Stomach smooth muscle (tissue), 2 donors: Measurements from ENCODE around the gene GRIN1.

ENCODE experiments used
- H3K27ac ChIP-seq: one replicate; pipeline ENCODE4 v1.7.0; 2013; ENCODE audit warnings: mild to moderate bottlenecking, low read length, inconsistent platforms
- H3K27me3 ChIP-seq, 2 donors: one replicate each; pipeline ENCODE4 v1.7.0; 2013; ENCODE audit warnings: low read length in 2 of 2; ENCODE audit not compliant: insufficient read depth in 2 of 2, control insufficient read depth in 1 of 2
- H3K36me3 ChIP-seq, 2 donors: one replicate each; pipeline ENCODE4 v1.7.0; 2013; ENCODE audit warnings: low read length in 2 of 2; ENCODE audit not compliant: control insufficient read depth in 2 of 2, insufficient read depth in 2 of 2
- H3K4me1 ChIP-seq: one replicate; pipeline ENCODE4 v1.7.0; 2013; ENCODE audit warnings: low read length; ENCODE audit not compliant: control insufficient read depth, insufficient read depth
- H3K4me3 ChIP-seq, 2 donors: one replicate each; pipeline ENCODE4 v1.7.0; 2013; ENCODE audit warnings: low read length in 2 of 2
- H3K9ac ChIP-seq, 2 donors: one replicate each; pipeline ENCODE4 v1.7.0; 2013; ENCODE audit warnings: low read length in 2 of 2, mild to moderate bottlenecking in 1 of 2
- H3K9me3 ChIP-seq, 2 donors: one replicate each; pipeline ENCODE4 v1.7.0; 2013; ENCODE audit warnings: low read length in 2 of 2; ENCODE audit not compliant: control insufficient read depth in 2 of 2
- donor health status: healthy.
- donor health status: Pancreatic carcinoma.

Gene GRIN1

DNA sequence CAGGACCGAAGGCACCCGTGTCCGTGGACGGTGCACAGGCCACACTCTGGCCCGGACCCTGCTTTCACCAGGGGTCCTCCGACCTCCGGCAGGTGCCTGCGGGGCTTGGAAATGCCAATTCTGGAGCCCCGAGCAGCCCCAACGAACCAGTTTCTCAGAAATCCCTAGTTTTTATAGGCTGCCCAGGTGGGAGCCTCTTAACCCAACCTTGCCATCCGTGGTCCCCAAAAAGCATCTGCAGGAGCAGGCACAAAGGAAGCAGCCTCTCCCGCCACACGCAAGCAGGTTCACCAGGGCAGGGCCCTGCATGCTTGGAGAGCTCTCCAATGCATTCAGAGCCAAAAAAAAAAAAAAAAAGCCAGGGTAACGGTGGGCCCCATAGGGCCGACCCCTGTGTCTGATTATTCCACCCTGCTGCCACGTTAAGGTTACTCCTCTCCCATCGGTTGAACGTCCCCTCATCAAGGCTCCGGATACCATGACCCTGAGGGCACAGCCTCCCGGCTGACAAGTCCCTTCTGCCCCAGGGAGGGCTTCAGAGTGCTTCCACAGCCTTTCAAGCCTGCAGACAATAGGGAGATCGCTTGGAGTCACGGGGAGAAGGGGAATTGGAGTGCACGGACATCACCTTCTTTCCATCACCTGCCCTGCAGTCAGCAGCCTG is 62.4 kb downstream of the GRIN1 start:
- Histone ChIP-seq H3K9me3 (no peaks in the 10 kb centered on the region), H3K4me1 (peaks cover 60% of the 10 kb centered on the region), H3K4me3 (peak overlapping the region; percentile 59 to 80), H3K9ac (peak overlapping the region; percentile 50 to 62), H3K36me3 (no peaks in the 10 kb centered on the region), H3K27me3 (no peaks in the 10 kb centered on the region), H3K27ac (peak overlapping the region; percentile 53)

DNA sequence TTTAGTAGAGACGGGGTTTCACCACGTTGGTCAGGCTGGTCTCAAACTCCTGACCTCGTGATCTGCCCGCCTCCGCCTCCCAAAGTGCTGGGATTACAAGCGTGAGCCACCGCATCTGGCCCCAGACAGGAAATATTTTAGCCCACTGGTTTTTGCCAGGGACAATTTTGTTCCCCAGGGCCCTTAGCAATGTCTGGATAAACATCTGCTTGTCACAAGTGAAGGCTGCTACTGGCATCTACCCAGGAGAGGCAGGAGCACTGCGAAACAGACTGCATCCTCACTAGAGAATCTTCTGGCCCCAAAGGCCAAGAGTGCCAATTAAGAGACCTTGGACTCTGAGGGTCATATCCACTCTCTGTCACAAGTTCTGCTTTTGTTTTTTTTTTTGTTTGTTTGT is 64.0 kb downstream of the GRIN1 start:
- Histone ChIP-seq H3K4me3 (no peak overlapping the region), H3K27me3 (no peaks in the 10 kb centered on the region), H3K36me3 (no peaks in the 10 kb centered on the region), H3K9ac (no peak overlapping the region), H3K27ac (no peak overlapping the region), H3K4me1 (peaks cover 58% of the 10 kb centered on the region), H3K9me3 (no peaks in the 10 kb centered on the region)

DNA sequence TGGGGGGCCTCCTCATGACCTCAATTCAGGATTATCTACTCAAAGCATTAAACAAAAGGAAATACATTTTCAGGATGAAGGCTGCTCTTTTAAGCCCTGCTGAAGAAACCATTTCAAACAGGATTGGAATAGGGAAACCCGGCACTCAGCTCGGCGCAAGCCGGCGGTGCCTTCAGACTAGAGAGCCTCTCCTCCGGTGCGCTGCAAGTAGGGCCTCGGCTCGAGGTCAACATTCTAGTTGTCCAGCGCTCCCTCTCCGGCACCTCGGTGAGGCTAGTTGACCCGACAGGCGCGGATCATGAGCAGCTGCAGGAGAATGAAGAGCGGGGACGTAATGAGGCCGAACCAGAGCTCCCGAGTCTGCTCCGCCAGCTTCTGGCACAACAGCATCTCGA is 65.8 kb downstream of the GRIN1 start:
- Histone ChIP-seq H3K27ac (peak overlapping the region; percentile 70), H3K9ac (peak overlapping the region; percentile 80 to 94), H3K9me3 (no peaks in the 10 kb centered on the region), H3K36me3 (no peaks in the 10 kb centered on the region), H3K4me3 (peak overlapping the region; percentile 95 to 99), H3K27me3 (no peaks in the 10 kb centered on the region), H3K4me1 (peaks cover 42% of the 10 kb centered on the region)

DNA sequence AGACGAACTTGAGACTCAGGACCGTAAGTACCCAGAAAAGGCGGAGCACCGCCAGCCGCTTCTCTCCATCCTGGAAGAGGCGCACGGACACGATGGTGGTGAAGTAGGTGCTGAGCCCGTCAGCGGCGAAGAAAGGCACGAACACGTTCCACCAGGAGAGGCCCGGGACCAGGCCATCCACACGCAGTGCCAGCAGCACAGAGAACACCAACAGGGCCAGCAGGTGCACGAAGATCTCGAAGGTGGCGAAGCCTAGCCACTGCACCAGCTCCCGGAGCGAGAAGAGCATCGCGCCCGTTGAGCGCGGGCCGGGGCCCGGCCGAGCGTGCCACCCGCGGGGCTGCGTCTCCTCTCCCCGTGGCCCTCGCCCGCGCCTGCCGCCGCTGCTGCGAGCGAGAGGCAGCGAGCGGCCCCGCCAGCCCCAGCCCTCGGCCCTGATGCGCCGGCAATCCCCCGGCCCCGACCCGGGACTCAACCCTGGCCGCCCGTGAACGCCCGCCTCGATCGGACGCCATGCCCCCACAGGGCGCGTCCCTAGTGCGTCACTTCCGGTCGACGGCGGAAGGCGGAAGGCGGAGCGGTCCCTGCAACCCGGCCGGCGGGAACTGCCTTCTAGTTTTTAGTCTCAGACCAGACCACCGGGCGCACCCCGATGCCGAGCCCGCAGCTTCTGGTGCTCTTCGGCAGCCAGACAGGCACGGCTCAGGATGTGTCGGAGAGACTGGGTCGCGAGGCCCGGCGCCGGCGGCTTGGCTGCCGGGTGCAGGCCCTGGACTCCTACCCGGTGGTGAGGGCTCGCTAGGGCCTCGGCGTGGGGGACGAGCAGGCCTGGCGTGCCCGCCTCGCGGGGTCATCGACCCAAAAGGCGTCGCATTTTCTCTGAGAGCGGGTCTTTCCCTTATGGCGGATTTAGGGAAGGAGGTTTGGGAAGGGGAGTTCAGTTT is 66.4 kb downstream of the GRIN1 start, which contains the start of the genes NDOR1 and TMEM203:
Gene NDOR1, plus strand, starts transcription at position 575 of the 944 bp plus-strand sequence. Its CDS starts 78 bp downstream, at position 653.
Gene TMEM203, minus strand, starts transcription at position 523 of the 944 bp plus-strand sequence. Its CDS starts 234 bp downstream, at position 289.
- Histone ChIP-seq H3K36me3 (no peaks in the 10 kb centered on the region), H3K4me1 (peaks cover 41% of the 10 kb centered on the region)

DNA sequence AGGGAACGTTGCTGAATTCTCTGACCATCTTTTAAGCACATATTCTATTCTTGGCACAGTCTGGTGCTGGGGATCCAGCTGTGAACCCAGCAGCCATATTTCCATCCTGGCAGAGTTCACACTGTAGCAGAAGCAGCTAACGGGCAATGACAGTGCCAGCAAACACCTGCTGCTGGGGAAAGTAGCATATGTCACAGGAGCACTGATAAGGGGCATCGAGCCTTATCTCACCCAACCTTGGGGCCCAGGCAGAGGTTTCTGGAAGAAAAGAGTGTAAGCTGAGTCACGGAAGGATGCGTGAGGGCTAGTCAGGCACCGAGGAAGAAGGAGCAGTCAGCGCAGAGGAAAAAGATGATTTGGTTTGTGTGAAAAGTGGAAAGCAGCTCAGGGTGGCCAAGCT is 67.6 kb downstream of the GRIN1 start:
- H3K27ac ChIP-seq, result no peak overlapping the region
- peak overlapping the region in 1 of 2 donors; percentile 2 for H3K9ac ChIP-seq
- H3K27me3 ChIP-seq, result no peaks in the 10 kb centered on the region
- no peaks in the 10 kb centered on the region for H3K36me3 ChIP-seq
- no peaks in the 10 kb centered on the region for H3K9me3 ChIP-seq
- peaks cover 33% of the 10 kb centered on the region for H3K4me1 ChIP-seq
- peak overlapping the region in 1 of 2 donors; percentile 99 for H3K4me3 ChIP-seq

More for the DNA sequence above, 66.4 kb downstream of the GRIN1 start, which contains the start of the genes NDOR1 and TMEM203:
- H3K27me3 ChIP-seq, result no peaks in the 10 kb centered on the region
- H3K27ac ChIP-seq, result peak within 1 kb of the TSS; percentile 70
- no peaks in the 10 kb centered on the region for H3K9me3 ChIP-seq
- H3K9ac ChIP-seq, result peak within 1 kb of the TSS; percentile 80 to 94
- H3K4me3 ChIP-seq, result peak within 1 kb of the TSS; percentile 95 to 99

DNA sequence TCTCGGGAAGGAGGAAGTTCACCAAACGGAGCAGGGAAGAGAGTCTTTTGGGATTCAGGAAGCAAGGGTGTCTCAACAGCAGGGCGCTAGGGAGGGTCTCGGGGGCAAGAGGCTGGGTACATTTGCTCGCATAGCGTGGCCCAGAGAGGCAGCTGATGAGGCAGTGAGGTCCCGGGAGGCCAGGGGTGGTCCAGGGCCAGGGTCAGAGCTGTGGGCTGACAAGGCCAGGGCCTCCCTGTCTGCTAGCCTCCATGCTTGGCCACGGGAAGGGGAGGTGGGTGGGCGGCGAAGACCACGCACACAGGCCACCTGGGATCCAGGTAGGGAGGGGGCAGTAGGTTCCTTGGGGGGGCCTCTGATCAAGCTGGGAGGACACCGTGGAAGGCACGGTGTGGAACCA is 72.6 kb downstream of the GRIN1 start:
- peaks cover 3% of the 10 kb centered on the region for H3K4me1 ChIP-seq
- H3K4me3 ChIP-seq, result no peak overlapping the region
- H3K27ac ChIP-seq, result no peak overlapping the region
- H3K9ac ChIP-seq, result no peak overlapping the region
- H3K36me3 ChIP-seq, result no peaks in the 10 kb centered on the region
- H3K9me3 ChIP-seq, result no peaks in the 10 kb centered on the region
- H3K27me3 ChIP-seq, result no peaks in the 10 kb centered on the region

DNA sequence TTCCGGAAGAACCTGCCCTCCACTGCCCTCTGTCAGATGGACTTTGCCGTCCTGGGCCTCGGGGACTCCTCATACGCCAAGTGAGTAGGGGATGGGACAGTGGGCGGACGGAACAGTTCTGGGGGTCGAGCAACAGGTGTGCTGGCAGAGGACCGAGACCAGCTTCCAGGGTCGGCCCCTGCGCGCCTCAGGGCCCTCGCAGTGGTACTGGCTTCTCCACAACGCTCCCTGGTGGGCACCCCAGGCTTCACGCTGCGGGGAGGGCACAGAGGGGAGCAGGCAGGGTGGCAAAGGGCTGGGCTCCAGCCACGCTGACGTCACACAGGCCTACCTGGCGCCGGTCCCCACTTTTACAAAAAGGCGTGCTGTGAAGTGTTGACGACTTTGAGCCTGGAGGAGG is 73.6 kb downstream of the GRIN1 start:
- Histone ChIP-seq H3K36me3 (no peaks in the 10 kb centered on the region), H3K27ac (no peak overlapping the region), H3K9me3 (no peaks in the 10 kb centered on the region), H3K9ac (no peak overlapping the region), H3K27me3 (no peaks in the 10 kb centered on the region), H3K4me3 (no peak overlapping the region), H3K4me1 (no peaks in the 10 kb centered on the region)

DNA sequence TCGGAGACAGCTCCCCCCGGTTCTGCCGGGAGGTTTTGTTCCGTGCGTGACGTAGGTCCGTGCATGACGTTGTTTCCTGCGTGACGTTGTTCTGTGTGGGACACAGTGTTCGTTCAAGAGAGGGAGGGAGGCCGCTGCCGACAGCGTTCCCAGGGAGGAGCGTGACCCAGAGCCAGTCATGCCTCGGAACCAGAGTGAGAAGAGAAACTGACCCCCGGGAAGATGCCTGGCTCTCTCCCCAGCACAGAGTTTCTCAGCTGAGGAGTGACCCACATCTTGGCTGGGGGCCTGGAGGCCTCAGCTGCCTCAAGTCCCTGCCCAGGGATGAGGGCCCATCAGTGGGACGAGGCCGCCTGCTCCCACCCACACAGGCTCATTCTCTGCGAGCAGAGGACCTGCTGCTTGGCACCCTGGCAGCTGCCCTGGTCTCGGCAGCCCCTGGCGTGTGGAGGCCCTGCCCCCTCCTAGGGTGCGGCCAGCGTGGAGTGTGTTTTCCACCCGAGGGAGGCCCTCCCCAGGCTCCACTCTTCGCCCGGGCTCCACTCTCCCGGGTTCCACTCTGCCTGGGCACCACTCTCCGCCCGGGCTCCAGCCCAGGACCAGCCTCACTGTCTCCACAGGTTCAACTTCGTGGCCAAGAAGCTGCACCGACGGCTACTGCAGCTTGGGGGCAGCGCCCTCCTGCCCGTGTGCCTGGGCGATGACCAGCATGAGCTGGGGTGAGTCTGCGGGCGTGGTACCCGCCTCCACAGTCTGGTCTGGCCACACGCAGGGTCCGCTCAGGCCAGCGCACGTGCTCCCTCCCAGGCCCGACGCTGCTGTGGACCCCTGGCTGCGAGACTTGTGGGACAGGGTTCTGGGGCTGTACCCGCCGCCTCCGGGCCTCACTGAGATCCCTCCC is 74.5 kb downstream of the GRIN1 start:
- Histone ChIP-seq H3K36me3 (no peaks in the 10 kb centered on the region), H3K4me1 (no peaks in the 10 kb centered on the region), H3K27me3 (no peaks in the 10 kb centered on the region), H3K9ac (no peak overlapping the region), H3K4me3 (no peak overlapping the region), H3K27ac (no peak overlapping the region), H3K9me3 (no peaks in the 10 kb centered on the region)

DNA sequence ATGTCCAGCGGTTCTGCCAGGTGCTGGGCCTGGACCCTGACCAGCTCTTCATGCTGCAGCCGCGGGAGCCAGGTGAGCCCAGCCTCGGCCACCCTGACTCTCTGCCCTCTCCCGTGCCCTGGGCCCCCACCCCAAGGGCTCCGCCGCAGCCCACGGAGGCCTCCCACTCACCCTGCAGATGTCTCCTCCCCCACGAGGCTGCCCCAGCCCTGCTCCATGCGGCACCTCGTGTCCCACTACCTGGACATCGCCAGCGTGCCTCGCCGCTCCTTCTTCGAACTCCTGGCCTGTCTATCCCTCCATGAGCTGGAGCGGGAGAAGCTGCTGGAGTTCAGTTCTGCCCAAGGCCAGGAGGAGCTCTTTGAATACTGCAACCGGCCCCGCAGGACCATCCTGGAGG is 75.7 kb downstream of the GRIN1 start:
- Histone ChIP-seq H3K27ac (no peak overlapping the region), H3K27me3 (no peaks in the 10 kb centered on the region), H3K9ac (no peak overlapping the region), H3K4me1 (no peaks in the 10 kb centered on the region), H3K9me3 (no peaks in the 10 kb centered on the region), H3K36me3 (no peaks in the 10 kb centered on the region), H3K4me3 (no peak overlapping the region)
